Cardiac muscle cell (in vitro differentiated cells and primary cell): ENCODE data around the gene ADGRD2. TPM values are rescaled to one million over a fixed set of nuclear protein-coding genes. Genes with fewer than 3 reads are reported as not detected.

Experiments
- DNase-seq, 2 donors: peaks; one replicate each; pipeline versions ENCODE4 v3.0.0 to v3.0.0-alpha.2; 2010 to 2017; ENCODE audit warnings: low read depth in 1 of 2, low spot score in 1 of 2
- H3K27ac ChIP-seq: fragments of 200-600 bp; sonication (generic); 2 replicates; pipeline ENCODE4 v1.5.1; 2016
- H3K27me3 ChIP-seq: fragments of 200-600 bp; sonication (generic); 2 replicates; pipeline ENCODE4 v1.6.0; 2016; ENCODE audit warnings: control low read depth
- H3K36me3 ChIP-seq: fragments of 200-600 bp; sonication (generic); 2 replicates; pipeline ENCODE4 v1.5.1; 2016; ENCODE audit warnings: control low read depth
- H3K4me1 ChIP-seq: fragments of 200-600 bp; sonication (generic); 2 replicates; pipeline ENCODE4 v1.8.1; 2017; ENCODE audit warnings: low read depth, mild to moderate bottlenecking, mixed run types
- H3K4me3 ChIP-seq: fragments of 200-600 bp; sonication (generic); 2 replicates; pipeline ENCODE4 v1.5.1; 2016; ENCODE audit warnings: mild to moderate bottlenecking
- H3K9me3 ChIP-seq: fragments of 200-600 bp; sonication (generic); 2 replicates; pipeline ENCODE4 v1.5.1; 2017; ENCODE audit warnings: low read depth, mild to moderate bottlenecking, control low read depth
- polyA plus RNA-seq: library from polyadenylated mRNA; unstranded; fragments of >200 nt; fragmentation: Nextera tagmentation; extraction: Ambion mirVana; gene quantifications from 2 replicates; pipeline ENCODE4 v1.2.1, GENCODE V29; 2016
- total RNA-seq: library from RNA; depleted of rRNA; stranded (reverse); fragments of >200 nt; gene quantifications from 2 replicates; pipeline ENCODE4 v1.2.3, GENCODE V29; 2016
- TF ChIP-seq, protein P1 (sequence below): IDR thresholded peaks from 2 replicates; pipeline ENCODE4 v1.5.1; 2012; ENCODE audit warnings: low read depth, mild to moderate bottlenecking, low read length

Gene ADGRD2
- total and polyA plus RNA-seq, 2 experiments from 2014 or later, result not detected

DNA sequence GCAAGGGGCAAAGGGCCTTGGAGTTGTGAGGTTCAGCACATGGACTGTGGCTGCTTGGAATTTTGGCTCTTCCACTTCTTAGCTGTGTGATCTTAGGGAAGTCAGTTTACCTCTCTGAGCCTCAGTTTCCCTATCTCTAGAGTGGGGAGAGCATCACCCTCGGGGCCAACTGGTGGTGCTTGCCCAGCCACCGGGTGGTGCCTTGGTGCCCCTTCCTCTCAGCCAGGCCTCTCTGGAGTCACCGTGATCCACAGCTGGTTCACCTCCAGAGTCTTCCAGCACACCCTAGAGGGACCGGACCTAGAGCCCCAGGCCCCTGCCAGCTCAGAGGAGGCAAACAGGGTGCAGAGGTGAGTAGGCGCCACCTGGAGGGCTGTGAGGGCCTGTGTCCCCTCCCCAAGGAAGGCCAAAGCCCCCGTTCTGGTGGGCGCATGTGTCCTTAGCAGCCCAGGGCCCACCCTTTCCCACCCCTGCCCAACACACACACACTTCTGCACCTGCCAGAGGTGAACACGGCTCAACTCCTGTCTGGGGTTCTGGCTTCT lies 7.7 kb downstream of the ADGRD2 start:
- Histone ChIP-seq H3K4me3 (no peak overlapping the region), H3K36me3 (no peaks in the 10 kb centered on the region), H3K9me3 (no peaks in the 10 kb centered on the region), H3K27me3 (peaks cover 17% of the 10 kb centered on the region), H3K27ac (no peak overlapping the region), H3K4me1 (no peaks in the 10 kb centered on the region)
- no peak for DNase-seq
- TF ChIP-seq, protein P1, sequence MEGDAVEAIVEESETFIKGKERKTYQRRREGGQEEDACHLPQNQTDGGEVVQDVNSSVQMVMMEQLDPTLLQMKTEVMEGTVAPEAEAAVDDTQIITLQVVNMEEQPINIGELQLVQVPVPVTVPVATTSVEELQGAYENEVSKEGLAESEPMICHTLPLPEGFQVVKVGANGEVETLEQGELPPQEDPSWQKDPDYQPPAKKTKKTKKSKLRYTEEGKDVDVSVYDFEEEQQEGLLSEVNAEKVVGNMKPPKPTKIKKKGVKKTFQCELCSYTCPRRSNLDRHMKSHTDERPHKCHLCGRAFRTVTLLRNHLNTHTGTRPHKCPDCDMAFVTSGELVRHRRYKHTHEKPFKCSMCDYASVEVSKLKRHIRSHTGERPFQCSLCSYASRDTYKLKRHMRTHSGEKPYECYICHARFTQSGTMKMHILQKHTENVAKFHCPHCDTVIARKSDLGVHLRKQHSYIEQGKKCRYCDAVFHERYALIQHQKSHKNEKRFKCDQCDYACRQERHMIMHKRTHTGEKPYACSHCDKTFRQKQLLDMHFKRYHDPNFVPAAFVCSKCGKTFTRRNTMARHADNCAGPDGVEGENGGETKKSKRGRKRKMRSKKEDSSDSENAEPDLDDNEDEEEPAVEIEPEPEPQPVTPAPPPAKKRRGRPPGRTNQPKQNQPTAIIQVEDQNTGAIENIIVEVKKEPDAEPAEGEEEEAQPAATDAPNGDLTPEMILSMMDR, result no peak

DNA sequence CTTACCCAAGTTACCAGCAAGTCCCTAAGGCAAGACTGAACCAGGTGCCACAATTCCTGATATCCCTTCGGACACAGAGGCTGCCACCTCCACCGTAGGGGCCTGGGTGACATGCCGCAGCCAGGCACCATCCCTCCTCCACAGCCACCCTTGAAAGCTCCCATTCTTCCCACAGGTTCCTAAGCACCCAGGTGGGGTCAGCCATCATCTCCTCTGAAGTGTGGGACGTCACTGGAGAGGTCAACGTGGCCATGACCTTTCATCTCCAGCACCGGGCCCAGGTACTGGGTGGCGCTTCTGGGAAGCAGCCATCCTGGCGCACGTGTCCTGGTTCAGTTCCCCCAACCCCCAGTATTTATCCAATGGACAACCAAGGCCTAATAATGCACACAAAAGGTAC lies 8.2 kb downstream of the ADGRD2 start:
- no peak overlapping the region for H3K27ac ChIP-seq
- no peaks in the 10 kb centered on the region for H3K9me3 ChIP-seq
- no peak overlapping the region for H3K4me3 ChIP-seq
- H3K27me3 ChIP-seq, result peaks cover 12% of the 10 kb centered on the region
- TF ChIP-seq, protein P1, result no peak
- DNase-seq, result no peak
- no peaks in the 10 kb centered on the region for H3K36me3 ChIP-seq
- no peaks in the 10 kb centered on the region for H3K4me1 ChIP-seq

DNA sequence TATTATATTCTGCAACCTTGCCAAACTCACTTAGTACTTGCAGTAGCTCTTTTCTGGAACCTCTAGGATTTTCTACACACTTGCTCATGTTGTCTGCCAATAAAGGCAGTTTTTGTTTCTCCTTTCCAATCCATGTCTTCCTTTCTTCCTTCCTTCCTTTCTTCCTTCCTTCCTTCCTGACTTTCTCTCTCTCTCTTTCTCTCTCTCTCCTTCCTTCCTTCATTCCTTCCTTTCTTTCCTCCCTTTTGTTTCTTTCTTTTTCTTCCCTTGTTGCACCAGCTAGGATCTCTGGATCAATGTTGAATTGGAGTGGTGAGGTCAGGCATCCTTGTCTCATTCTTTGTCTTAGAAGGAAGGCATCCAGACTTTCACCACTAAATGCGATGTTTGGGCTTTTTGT lies 12.5 kb downstream of the ADGRD2 start:
- Histone ChIP-seq H3K27me3 (peaks cover 7% of the 10 kb centered on the region), H3K27ac (no peak overlapping the region), H3K36me3 (no peaks in the 10 kb centered on the region), H3K4me3 (no peak overlapping the region), H3K4me1 (no peaks in the 10 kb centered on the region), H3K9me3 (no peaks in the 10 kb centered on the region)
- TF ChIP-seq, protein P1, result no peak
- no peak for DNase-seq

DNA sequence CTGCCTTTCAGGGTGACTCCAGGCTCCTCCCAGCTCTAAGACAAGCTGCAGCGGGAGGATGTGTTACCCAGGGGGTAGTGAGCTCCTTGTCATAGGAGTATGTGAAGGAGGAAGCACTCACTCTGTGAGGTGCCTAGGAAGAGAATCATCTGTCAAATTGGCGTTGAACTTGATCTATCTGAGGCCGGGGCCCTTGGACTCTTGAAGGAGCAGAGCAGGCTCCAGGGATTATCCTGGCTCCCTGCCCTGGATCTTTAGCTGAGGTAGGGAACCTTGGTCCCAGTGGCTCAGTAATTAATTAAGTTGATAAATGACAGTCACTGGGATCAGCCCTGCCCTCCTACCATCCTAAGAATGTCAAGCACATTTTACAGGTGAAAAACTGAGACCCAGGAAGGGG lies 15.5 kb downstream of the ADGRD2 start:
- no peak for DNase-seq

DNA sequence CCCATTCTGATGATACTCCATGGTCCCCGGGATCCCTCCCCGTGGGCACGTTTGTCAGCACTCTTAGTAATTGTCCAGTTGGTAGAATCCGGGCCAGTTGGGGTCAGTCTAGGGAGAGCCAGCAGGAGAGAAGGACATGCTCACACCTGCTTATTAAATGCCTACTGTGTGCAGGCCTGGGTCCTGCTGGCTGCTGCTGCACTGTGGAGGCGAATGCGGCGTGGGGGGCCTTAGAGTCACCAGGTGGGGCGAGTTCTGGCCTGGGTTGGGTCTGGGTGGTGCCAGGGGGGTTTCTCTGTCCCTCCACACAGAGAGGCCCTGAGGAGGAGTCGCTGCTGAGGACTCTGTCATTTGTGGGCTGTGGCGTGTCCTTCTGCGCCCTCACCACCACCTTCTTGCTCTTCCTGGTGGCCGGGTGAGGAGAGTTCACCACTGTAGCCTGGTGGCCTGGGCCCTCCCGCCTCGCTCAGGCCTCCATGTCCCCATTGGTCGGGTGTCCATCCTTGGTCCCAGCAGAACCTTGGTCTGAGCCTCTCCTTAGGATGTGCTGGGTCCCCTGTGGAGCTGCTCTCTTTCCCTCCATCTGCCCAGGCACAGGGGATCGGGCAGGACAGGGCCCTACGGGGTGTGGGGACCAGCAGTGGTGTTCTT lies 17.3 kb downstream of the ADGRD2 start:
- Histone ChIP-seq H3K27me3 (peaks cover under 1% of the 10 kb centered on the region), H3K27ac (no peak overlapping the region), H3K4me3 (no peak overlapping the region), H3K36me3 (no peaks in the 10 kb centered on the region), H3K9me3 (no peaks in the 10 kb centered on the region), H3K4me1 (no peaks in the 10 kb centered on the region)
- no peak for DNase-seq
- TF ChIP-seq, protein P1, result no peak

More for the DNA sequence above, 15.5 kb downstream of the ADGRD2 start:
- Histone ChIP-seq H3K27me3 (peaks cover 7% of the 10 kb centered on the region), H3K27ac (no peak overlapping the region), H3K4me1 (no peaks in the 10 kb centered on the region), H3K9me3 (no peaks in the 10 kb centered on the region), H3K36me3 (no peaks in the 10 kb centered on the region), H3K4me3 (no peak overlapping the region)
- TF ChIP-seq, protein P1, result no peak
